Astrocyte (in vitro differentiated cells and primary cell): ENCODE data around the gene HCAR1. TPM values are rescaled to one million over a fixed set of nuclear protein-coding genes. Genes with fewer than 3 reads are reported as not detected.

Experiments
- DNase-seq: peaks from one replicate; pipeline ENCODE4 v3.0.0-alpha.2; 2010; ENCODE audit warnings: low read depth
- FAIRE-seq: peaks from 2 replicates; lab custom pipeline; 2011; peaks lifted over from hg19 to GRCh38; lab: Jason Lieb, UNC
- H2AFZ ChIP-seq: 2 replicates; pipeline ENCODE4 v1.6.0; 2012; ENCODE audit warnings: low read depth, low read length, inconsistent platforms
- H3K27ac ChIP-seq: 2 replicates; pipeline ENCODE4 v1.5.1; 2011; ENCODE audit warnings: low read depth, low read length, inconsistent platforms
- H3K27me3 ChIP-seq: 2 replicates; pipeline ENCODE4 v1.6.0; 2011; ENCODE audit warnings: low read length, inconsistent platforms; ENCODE audit not compliant: insufficient read depth
- H3K36me3 ChIP-seq: 2 replicates; pipeline ENCODE4 v1.5.1; 2011; ENCODE audit warnings: low read length, inconsistent platforms; ENCODE audit not compliant: insufficient read depth
- H3K4me1 ChIP-seq: 2 replicates; pipeline ENCODE4 v1.5.1; 2011; ENCODE audit warnings: low read length, inconsistent platforms; ENCODE audit not compliant: insufficient read depth
- H3K4me2 ChIP-seq: 2 replicates; pipeline ENCODE4 v1.6.0; 2012; ENCODE audit warnings: low read length, inconsistent platforms
- H3K4me3 ChIP-seq: 2 replicates; pipeline ENCODE4 v1.5.1; 2011; ENCODE audit warnings: low read depth, mild to moderate bottlenecking, low read length, inconsistent platforms; ENCODE audit not compliant: insufficient read depth
- H3K79me2 ChIP-seq: 2 replicates; pipeline ENCODE4 v1.6.0; 2012; ENCODE audit warnings: mild to moderate bottlenecking, low read length, inconsistent platforms; ENCODE audit not compliant: insufficient read depth
- H3K9ac ChIP-seq: 2 replicates; pipeline ENCODE4 v1.6.0; 2012; ENCODE audit warnings: mild to moderate bottlenecking, low read length, inconsistent platforms
- H3K9me3 ChIP-seq: 2 replicates; pipeline ENCODE4 v1.5.1; 2012; ENCODE audit warnings: low read depth, mild to moderate bottlenecking, low read length, inconsistent platforms; ENCODE audit not compliant: insufficient read depth
- H4K20me1 ChIP-seq: 2 replicates; pipeline ENCODE4 v1.6.0; 2012; ENCODE audit warnings: low read length, inconsistent platforms; ENCODE audit not compliant: insufficient read depth
- H3K27ac Mint-ChIP-seq: one replicate; pipeline ENCODE4 v1.8.0; 2021; ENCODE audit warnings: mild to moderate bottlenecking, mixed read lengths; ENCODE audit not compliant: unreplicated experiment
- H3K27me3 Mint-ChIP-seq: one replicate; pipeline ENCODE4 v1.8.0; 2021; ENCODE audit warnings: low read depth, mixed read lengths; ENCODE audit not compliant: unreplicated experiment
- H3K36me3 Mint-ChIP-seq: one replicate; pipeline ENCODE4 v1.8.0; 2021; ENCODE audit warnings: low read depth, mixed read lengths; ENCODE audit not compliant: unreplicated experiment
- H3K4me1 Mint-ChIP-seq: one replicate; pipeline ENCODE4 v1.8.0; 2021; ENCODE audit warnings: low read depth, mixed read lengths; ENCODE audit not compliant: unreplicated experiment
- H3K4me3 Mint-ChIP-seq: one replicate; pipeline ENCODE4 v1.8.0; 2021; ENCODE audit warnings: mild to moderate bottlenecking, moderate library complexity, mixed read lengths; ENCODE audit not compliant: unreplicated experiment
- H3K9me3 Mint-ChIP-seq: one replicate; pipeline ENCODE4 v1.8.0; 2021; ENCODE audit warnings: mild to moderate bottlenecking, mixed read lengths; ENCODE audit not compliant: unreplicated experiment
- EZH2 ChIP-seq: IDR thresholded peaks from 2 replicates; pipeline ENCODE4 v1.6.1; 2012; ENCODE audit warnings: mild to moderate bottlenecking, low read length, inconsistent platforms; ENCODE audit not compliant: insufficient read depth
- total RNA-seq: library from RNA; stranded (reverse); gene quantifications from 2 replicates; pipeline ENCODE4 v1.2.1, GENCODE V29; 2021
- TF ChIP-seq, protein P1 (sequence below): IDR thresholded peaks from 2 replicates; pipeline ENCODE4 v1.5.1; 2011; ENCODE audit warnings: low read depth, mild to moderate bottlenecking, inconsistent platforms, low read length, moderate library complexity; ENCODE audit not compliant: insufficient read depth

HCAR1 gene
- total RNA-seq, 1 donor from 2014 or later = not detected

DNA sequence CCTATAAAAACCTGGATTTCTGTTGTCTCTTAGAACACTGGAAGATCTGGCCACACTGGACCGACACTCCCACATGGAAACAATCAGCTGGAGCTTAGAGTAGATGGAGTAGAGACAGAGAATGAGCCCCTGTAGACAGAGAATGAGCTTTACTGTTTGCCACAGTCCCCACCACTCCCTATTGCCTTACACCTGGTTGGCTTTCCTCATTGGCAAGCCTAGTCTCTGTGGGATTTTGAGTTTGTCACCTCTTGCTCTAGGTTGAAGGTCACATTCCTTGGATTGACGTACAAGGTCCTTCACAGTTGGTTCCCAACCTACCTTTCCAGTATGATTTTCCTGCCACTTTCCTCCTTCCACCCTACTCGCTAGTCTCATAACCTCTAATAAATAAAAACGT, 2.0 kb upstream of the HCAR1 start:
- Histone ChIP-seq H2AFZ (no peak overlapping the region), H3K9me3 (no peaks in the 10 kb centered on the region), H3K4me3 (no peak overlapping the region), H3K27me3 (peaks cover 2% of the 10 kb centered on the region), H3K79me2 (no peaks in the 10 kb centered on the region), H3K36me3 (no peaks in the 10 kb centered on the region), H3K9ac (no peak overlapping the region), H3K27ac (no peak overlapping the region), H4K20me1 (no peaks in the 10 kb centered on the region), H3K4me1 (no peaks in the 10 kb centered on the region), H3K4me2 (no peak overlapping the region)
- Mint-ChIP-seq H3K27me3 (peaks cover 8% of the 10 kb centered on the region), H3K27ac (no peak overlapping the region), H3K4me1 (no peaks in the 10 kb centered on the region), H3K9me3 (no peaks in the 10 kb centered on the region), H3K4me3 (no peak overlapping the region), H3K36me3 (no peaks in the 10 kb centered on the region)
- DNase-seq = no peak
- no peak for FAIRE-seq
- TF ChIP-seq EZH2 = no peak
- TF ChIP-seq, protein P1, sequence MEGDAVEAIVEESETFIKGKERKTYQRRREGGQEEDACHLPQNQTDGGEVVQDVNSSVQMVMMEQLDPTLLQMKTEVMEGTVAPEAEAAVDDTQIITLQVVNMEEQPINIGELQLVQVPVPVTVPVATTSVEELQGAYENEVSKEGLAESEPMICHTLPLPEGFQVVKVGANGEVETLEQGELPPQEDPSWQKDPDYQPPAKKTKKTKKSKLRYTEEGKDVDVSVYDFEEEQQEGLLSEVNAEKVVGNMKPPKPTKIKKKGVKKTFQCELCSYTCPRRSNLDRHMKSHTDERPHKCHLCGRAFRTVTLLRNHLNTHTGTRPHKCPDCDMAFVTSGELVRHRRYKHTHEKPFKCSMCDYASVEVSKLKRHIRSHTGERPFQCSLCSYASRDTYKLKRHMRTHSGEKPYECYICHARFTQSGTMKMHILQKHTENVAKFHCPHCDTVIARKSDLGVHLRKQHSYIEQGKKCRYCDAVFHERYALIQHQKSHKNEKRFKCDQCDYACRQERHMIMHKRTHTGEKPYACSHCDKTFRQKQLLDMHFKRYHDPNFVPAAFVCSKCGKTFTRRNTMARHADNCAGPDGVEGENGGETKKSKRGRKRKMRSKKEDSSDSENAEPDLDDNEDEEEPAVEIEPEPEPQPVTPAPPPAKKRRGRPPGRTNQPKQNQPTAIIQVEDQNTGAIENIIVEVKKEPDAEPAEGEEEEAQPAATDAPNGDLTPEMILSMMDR = no peak

DNA sequence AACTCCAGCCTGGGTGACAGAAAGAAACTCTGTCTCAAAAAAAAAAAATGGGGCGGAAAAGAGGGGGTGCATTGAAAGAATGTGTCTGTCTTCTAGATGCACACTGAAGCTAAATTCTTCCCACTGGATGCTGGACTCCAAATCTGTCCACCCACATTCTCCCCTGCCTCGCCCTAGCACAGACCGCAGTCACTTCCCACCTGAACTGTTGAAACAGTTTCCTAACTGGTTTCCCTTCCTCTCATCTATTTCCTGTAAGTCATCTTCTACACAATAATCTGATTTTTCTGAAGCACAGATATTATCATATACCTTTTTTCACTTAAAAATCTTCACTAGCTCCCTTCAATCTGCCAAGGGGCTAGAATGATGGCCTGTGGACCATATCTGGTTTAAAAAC, 1.5 kb upstream of the HCAR1 start:
- no peak overlapping the region for H3K27ac ChIP-seq
- no peak for FAIRE-seq
- H3K27ac Mint-ChIP-seq = no peak overlapping the region
- no peak overlapping the region for H3K4me3 ChIP-seq
- H3K9me3 Mint-ChIP-seq = no peaks in the 10 kb centered on the region
- H3K27me3 Mint-ChIP-seq = peaks cover 8% of the 10 kb centered on the region
- no peak overlapping the region for H3K4me3 Mint-ChIP-seq
- no peak overlapping the region for H3K4me2 ChIP-seq
- H3K27me3 ChIP-seq = peaks cover 2% of the 10 kb centered on the region
- H3K4me1 ChIP-seq = no peaks in the 10 kb centered on the region
- no peaks in the 10 kb centered on the region for H3K4me1 Mint-ChIP-seq
- H3K9me3 ChIP-seq = no peaks in the 10 kb centered on the region
- TF ChIP-seq, protein P1 = no peak
- no peak for TF ChIP-seq EZH2
- H3K79me2 ChIP-seq = no peaks in the 10 kb centered on the region
- no peak overlapping the region for H3K9ac ChIP-seq
- H3K36me3 Mint-ChIP-seq = no peaks in the 10 kb centered on the region
- H2AFZ ChIP-seq = no peak overlapping the region
- no peaks in the 10 kb centered on the region for H4K20me1 ChIP-seq
- H3K36me3 ChIP-seq = no peaks in the 10 kb centered on the region
- DNase-seq = no peak

DNA sequence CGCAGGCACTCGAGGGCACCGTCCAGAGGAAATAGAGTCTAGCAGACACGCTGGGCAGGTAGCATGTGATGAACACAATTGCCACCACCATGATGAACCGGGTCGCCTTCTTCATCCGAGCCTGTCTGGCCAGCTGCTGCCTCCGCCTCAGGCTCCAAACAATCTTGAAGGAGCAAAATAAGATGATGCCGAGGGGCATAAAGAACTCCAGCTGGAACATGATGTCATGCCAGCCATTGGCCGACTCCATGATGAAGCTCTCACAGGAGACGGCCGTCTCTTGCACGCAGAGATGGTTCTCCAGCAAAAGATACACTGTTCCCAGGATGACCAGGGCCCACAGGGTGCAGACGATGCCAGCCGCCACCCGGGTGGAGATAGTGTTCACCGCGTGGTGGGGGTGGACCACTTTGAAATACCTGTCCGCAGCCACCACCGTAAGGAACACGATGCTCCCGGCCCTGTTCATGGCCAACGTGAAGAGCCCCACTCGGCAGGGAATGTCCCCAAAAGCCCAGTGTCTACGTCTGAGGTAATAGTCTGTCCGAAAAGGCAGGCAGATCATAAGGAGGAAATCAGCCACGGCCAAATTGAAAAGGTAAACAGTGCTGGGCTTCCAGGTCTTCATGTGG, 945 bp downstream of the HCAR1 start:
- H3K4me1 Mint-ChIP-seq = peaks cover 7% of the 10 kb centered on the region
- Histone ChIP-seq H3K27ac (no peak overlapping the region), H3K4me1 (peaks cover 7% of the 10 kb centered on the region), H3K9ac (no peak overlapping the region), H3K79me2 (no peaks in the 10 kb centered on the region), H3K4me2 (peak overlapping the region; percentile 66), H3K4me3 (no peak overlapping the region), H3K36me3 (no peaks in the 10 kb centered on the region), H2AFZ (no peak overlapping the region), H4K20me1 (no peaks in the 10 kb centered on the region), H3K9me3 (no peaks in the 10 kb centered on the region), H3K27me3 (peaks cover 2% of the 10 kb centered on the region)
- TF ChIP-seq EZH2 = no peak
- TF ChIP-seq, protein P1 = no peak
- no peak overlapping the region for H3K4me3 Mint-ChIP-seq
- H3K27ac Mint-ChIP-seq = no peak overlapping the region
- no peaks in the 10 kb centered on the region for H3K36me3 Mint-ChIP-seq
- no peak for FAIRE-seq
- H3K9me3 Mint-ChIP-seq = no peaks in the 10 kb centered on the region
- DNase-seq = no peak
- peaks cover 8% of the 10 kb centered on the region for H3K27me3 Mint-ChIP-seq
